HUES64 (cell line): ENCODE results near the gene RGS11.

Experiments used
- H3K27ac ChIP-seq: 2 replicates; pipeline ENCODE4 v1.7.0; 2013; ENCODE audit warnings: low read depth, low read length, inconsistent platforms
- H3K27me3 ChIP-seq: 2 replicates; pipeline ENCODE4 v1.6.1; 2013; ENCODE audit warnings: mild to moderate bottlenecking, low read length; ENCODE audit not compliant: insufficient read depth
- H3K36me3 ChIP-seq: 2 replicates; pipeline ENCODE4 v1.6.1; 2013; ENCODE audit warnings: mild to moderate bottlenecking, low read length; ENCODE audit not compliant: insufficient read depth
- H3K4me1 ChIP-seq: 2 replicates; pipeline ENCODE4 v1.6.1; 2013; ENCODE audit warnings: mild to moderate bottlenecking, low read length, moderate library complexity; ENCODE audit not compliant: insufficient read depth
- H3K4me3 ChIP-seq: 2 replicates; pipeline ENCODE4 v1.5.1; 2013; ENCODE audit warnings: mild to moderate bottlenecking, low read length, moderate library complexity
- H3K9ac ChIP-seq: 2 replicates; pipeline ENCODE4 v1.6.1; 2013; ENCODE audit warnings: mild to moderate bottlenecking, low read depth, low read length
- H3K9me3 ChIP-seq: 2 replicates; pipeline ENCODE4 v1.6.1; 2013; ENCODE audit warnings: low read depth, low read length; ENCODE audit not compliant: insufficient read depth
- WGBS: fragments of 150-250, 120-280 bp; methylation state at CpG from one replicate; pipeline ENCODE4 v1.1.7; 2013; ENCODE audit warnings: missing lambda C conversion rate; 5-methylcytosine and 5-hydroxymethylcytosine counted together

RGS11 gene

GRCh38 chr16:266258-267164, 9.2 kb downstream of the RGS11 start:
- WGBS = 91% methylated on average over 25 of the region's 25 CpGs
- Histone ChIP-seq H3K27ac (no peak overlapping the region), H3K9ac (no peak overlapping the region)

GRCh38 chr16:265711-266110, 10.0 kb downstream of the RGS11 start:
- no peak overlapping the region for H3K27ac ChIP-seq
- H3K4me3 ChIP-seq = no peak overlapping the region
- no peaks in the 10 kb centered on the region for H3K27me3 ChIP-seq
- H3K9ac ChIP-seq = no peak overlapping the region
- no peaks in the 10 kb centered on the region for H3K9me3 ChIP-seq
- peaks cover 28% of the 10 kb centered on the region; the same call in 1 of the 2 replicates for H3K36me3 ChIP-seq
- H3K4me1 ChIP-seq = no peaks in the 10 kb centered on the region
- WGBS = 94% methylated on average over 12 of the region's 12 CpGs

More at GRCh38 chr16:266258-267164, 9.2 kb downstream of the RGS11 start:
- H3K4me3 ChIP-seq = no peak overlapping the region
- H3K4me1 ChIP-seq = no peaks in the 10 kb centered on the region
- peaks cover 22% of the 10 kb centered on the region; the same call in 1 of the 2 replicates for H3K36me3 ChIP-seq
- no peaks in the 10 kb centered on the region for H3K9me3 ChIP-seq
- H3K27me3 ChIP-seq = no peaks in the 10 kb centered on the region

GRCh38 chr16:265002-265529, 10.7 kb downstream of the RGS11 start:
- Histone ChIP-seq H3K4me3 (no peak overlapping the region), H3K27me3 (no peaks in the 10 kb centered on the region), H3K9me3 (no peaks in the 10 kb centered on the region), H3K9ac (no peak overlapping the region), H3K36me3 (peaks cover 35% of the 10 kb centered on the region), H3K4me1 (no peaks in the 10 kb centered on the region), H3K27ac (no peak overlapping the region)
- 92% methylated on average over 14 of the region's 14 CpGs for WGBS

GRCh38 chr16:264440-264951, 11.2 kb downstream of the RGS11 start:
- Histone ChIP-seq H3K9ac (no peak overlapping the region), H3K4me3 (no peak overlapping the region), H3K4me1 (no peaks in the 10 kb centered on the region), H3K27ac (no peak overlapping the region), H3K9me3 (no peaks in the 10 kb centered on the region), H3K36me3 (peaks cover 41% of the 10 kb centered on the region), H3K27me3 (no peaks in the 10 kb centered on the region)
- 96% methylated on average over 23 of the region's 23 CpGs for WGBS

GRCh38 chr16:263944-264343, 11.8 kb downstream of the RGS11 start:
- Histone ChIP-seq H3K4me1 (no peaks in the 10 kb centered on the region), H3K27ac (no peak overlapping the region), H3K36me3 (peaks cover 46% of the 10 kb centered on the region), H3K27me3 (no peaks in the 10 kb centered on the region), H3K9ac (no peak overlapping the region), H3K4me3 (no peak overlapping the region), H3K9me3 (no peaks in the 10 kb centered on the region)
- 96% methylated on average over 17 of the region's 17 CpGs for WGBS

- no peak overlapping the region for H3K9ac ChIP-seq
- peaks cover 48% of the 10 kb centered on the region for H3K36me3 ChIP-seq
- H3K9me3 ChIP-seq = no peaks in the 10 kb centered on the region
- WGBS = 96% methylated on average over 35 of the region's 35 CpGs
- H3K4me1 ChIP-seq = no peaks in the 10 kb centered on the region
- H3K27me3 ChIP-seq = no peaks in the 10 kb centered on the region
- no peak overlapping the region for H3K4me3 ChIP-seq
- no peak overlapping the region for H3K27ac ChIP-seq
These were observed 12.5 kb downstream of the RGS11 start for GRCh38 chr16:263182-263774.

- Histone ChIP-seq H3K9me3 (no peaks in the 10 kb centered on the region), H3K4me1 (no peaks in the 10 kb centered on the region), H3K27ac (no peak overlapping the region), H3K4me3 (no peak overlapping the region), H3K36me3 (peaks cover 48% of the 10 kb centered on the region), H3K27me3 (no peaks in the 10 kb centered on the region), H3K9ac (no peak overlapping the region)
- 97% methylated on average over 29 of the region's 29 CpGs for WGBS
These were observed 13.5 kb downstream of the RGS11 start for GRCh38 chr16:262121-262745.

GRCh38 chr16:261031-261691, 14.6 kb downstream of the RGS11 start:
- no peak overlapping the region for H3K27ac ChIP-seq
- H3K9me3 ChIP-seq = no peaks in the 10 kb centered on the region
- H3K4me3 ChIP-seq = no peak overlapping the region
- H3K9ac ChIP-seq = no peak overlapping the region
- no peaks in the 10 kb centered on the region for H3K27me3 ChIP-seq
- H3K36me3 ChIP-seq = peaks cover 49% of the 10 kb centered on the region
- H3K4me1 ChIP-seq = no peaks in the 10 kb centered on the region
- 96% methylated on average over 28 of the region's 28 CpGs for WGBS

- Histone ChIP-seq H3K36me3 (peaks cover 57% of the 10 kb centered on the region), H3K27me3 (no peaks in the 10 kb centered on the region), H3K9ac (no peak overlapping the region), H3K27ac (no peak overlapping the region), H3K4me1 (no peaks in the 10 kb centered on the region), H3K9me3 (no peaks in the 10 kb centered on the region), H3K4me3 (no peak overlapping the region)
- WGBS = 95% methylated on average over 19 of the region's 19 CpGs
These were observed 15.4 kb downstream of the RGS11 start for GRCh38 chr16:260326-260725.

GRCh38 chr16:259814-260253, 15.9 kb downstream of the RGS11 start:
- WGBS = 92% methylated on average over 13 of the region's 13 CpGs
- Histone ChIP-seq H3K9ac (no peak overlapping the region), H3K4me3 (no peak overlapping the region), H3K27me3 (no peaks in the 10 kb centered on the region), H3K27ac (no peak overlapping the region), H3K4me1 (no peaks in the 10 kb centered on the region), H3K9me3 (no peaks in the 10 kb centered on the region), H3K36me3 (peaks cover 59% of the 10 kb centered on the region)
